Smooth muscle cell (in vitro differentiated cells): ENCODE measurements around the gene CLEC2D. TPM values are rescaled to one million over a fixed set of nuclear protein-coding genes. Genes with fewer than 3 reads are reported as not detected.

Experiments
- DNase-seq: peaks from one replicate; lab custom pipeline; 2025; ENCODE audit not compliant: unreplicated experiment; lab: John Stamatoyannopoulos, UW
- H2AFZ ChIP-seq: fragments of 200-600 bp; sonication (generic); 2 replicates; pipeline ENCODE4 v1.6.0; 2016; ENCODE audit warnings: antibody characterized with exemption, low read depth, mild to moderate bottlenecking
- H3F3A ChIP-seq: fragments of 200-600 bp; sonication (generic); 2 replicates; pipeline ENCODE4 v1.6.0; 2017; ENCODE audit warnings: antibody characterized with exemption, low read depth
- H3K27ac ChIP-seq: fragments of 200-600 bp; sonication (generic); 2 replicates; pipeline ENCODE4 v1.5.1; 2016; ENCODE audit warnings: low read depth, mild to moderate bottlenecking
- H3K27me3 ChIP-seq: fragments of 200-600 bp; sonication (generic); 2 replicates; pipeline ENCODE4 v1.6.1; 2016; ENCODE audit warnings: low read depth, mild to moderate bottlenecking
- H3K36me3 ChIP-seq: fragments of 200-600 bp; sonication (generic); 2 replicates; pipeline ENCODE4 v1.5.1; 2016; ENCODE audit warnings: low read depth
- H3K4me1 ChIP-seq: fragments of 200-600 bp; sonication (generic); 2 replicates; pipeline ENCODE4 v1.5.1; 2016; ENCODE audit warnings: low read depth
- H3K4me2 ChIP-seq: fragments of 200-600 bp; sonication (generic); 2 replicates; pipeline ENCODE4 v1.6.0; 2016; ENCODE audit warnings: mild to moderate bottlenecking
- H3K4me3 ChIP-seq: fragments of 200-600 bp; sonication (generic); 2 replicates; pipeline ENCODE4 v1.5.1; 2016; ENCODE audit warnings: mild to moderate bottlenecking
- H3K79me2 ChIP-seq: fragments of 200-600 bp; sonication (generic); 2 replicates; pipeline ENCODE4 v1.6.0; 2016; ENCODE audit warnings: low read depth, mild to moderate bottlenecking
- H3K9ac ChIP-seq: fragments of 200-600 bp; sonication (generic); 2 replicates; pipeline ENCODE4 v1.6.0; 2016; ENCODE audit warnings: low read depth
- H3K9me3 ChIP-seq: fragments of 200-600 bp; sonication (generic); replicated peaks from 2 replicates; pipeline ENCODE4 v1.5.1; 2016; ENCODE audit warnings: low read depth
- H4K20me1 ChIP-seq: fragments of 200-600 bp; sonication (generic); 2 replicates; pipeline ENCODE4 v1.6.0; 2016; ENCODE audit warnings: low read depth
- CTCF ChIP-seq: fragments of 200-600 bp; sonication (generic); IDR thresholded peaks from 2 replicates; pipeline ENCODE4 v1.5.1; 2017; ENCODE audit warnings: borderline replicate concordance, mild to moderate bottlenecking, antibody characterized with exemption; ENCODE audit not compliant: insufficient read depth, poor library complexity, severe bottlenecking
- WGBS: methylation state at CpG from one replicate; pipeline ENCODE4 v1.1.7; 2016; ENCODE audit warnings: low lambda C conversion rate; 5-methylcytosine and 5-hydroxymethylcytosine counted together
- polyA plus RNA-seq: library from polyadenylated mRNA; unstranded; fragments of >200 nt; fragmentation: Nextera tagmentation; extraction: Ambion mirVana; gene quantifications from 2 replicates; pipeline ENCODE4 v1.2.1, GENCODE V29; 2016
- total RNA-seq: library from RNA; depleted of rRNA; stranded (reverse); fragments of >200 nt; gene quantifications from 2 replicates; pipeline ENCODE4 v1.2.3, GENCODE V29; 2014

Gene CLEC2D
- total and polyA plus RNA-seq, 2 experiments from 2014 or later, result 2.2 to 5.8 TPM

GRCh38 chr12:9636150-9636850 is 33.2 kb upstream of the CLEC2D start:
- H3K36me3 ChIP-seq, result no peaks in the 10 kb centered on the region
- DNase-seq, result no peak
- no peak overlapping the region for H3K27ac ChIP-seq
- H4K20me1 ChIP-seq, result no peaks in the 10 kb centered on the region
- no peak for TF ChIP-seq CTCF
- H3K4me1 ChIP-seq, result no peaks in the 10 kb centered on the region
- H3K4me2 ChIP-seq, result no peak overlapping the region
- no peaks in the 10 kb centered on the region for H3K79me2 ChIP-seq
- no peak overlapping the region for H3K4me3 ChIP-seq
- 88% methylated on average over 4 of the region's 4 CpGs for WGBS
- no peaks in the 10 kb centered on the region for H3F3A ChIP-seq
- no peak overlapping the region for H2AFZ ChIP-seq
- no peaks in the 10 kb centered on the region for H3K9me3 ChIP-seq
- H3K27me3 ChIP-seq, result no peaks in the 10 kb centered on the region
- H3K9ac ChIP-seq, result no peak overlapping the region

GRCh38 chr12:9636851-9637206 is 32.7 kb upstream of the CLEC2D start:
- no peaks in the 10 kb centered on the region for H4K20me1 ChIP-seq
- H3K9me3 ChIP-seq, result no peaks in the 10 kb centered on the region

GRCh38 chr12:9640024-9640423 is 29.5 kb upstream of the CLEC2D start:
- Histone ChIP-seq H3K79me2 (no peaks in the 10 kb centered on the region), H3K36me3 (no peaks in the 10 kb centered on the region), H2AFZ (no peak overlapping the region), H3F3A (no peaks in the 10 kb centered on the region), H3K4me2 (no peak overlapping the region), H3K4me3 (no peak overlapping the region), H3K27ac (no peak overlapping the region), H3K9ac (no peak overlapping the region), H3K4me1 (no peaks in the 10 kb centered on the region), H4K20me1 (no peaks in the 10 kb centered on the region), H3K9me3 (no peaks in the 10 kb centered on the region), H3K27me3 (no peaks in the 10 kb centered on the region)
- no peak for DNase-seq
- no peak for TF ChIP-seq CTCF
- WGBS, result 86% methylated on average over 2 of the region's 2 CpGs

More at GRCh38 chr12:9636851-9637206, 32.7 kb upstream of the CLEC2D start:
- Histone ChIP-seq H3K36me3 (no peaks in the 10 kb centered on the region), H3K9ac (no peak overlapping the region), H3F3A (no peaks in the 10 kb centered on the region), H3K27ac (no peak overlapping the region), H3K27me3 (no peaks in the 10 kb centered on the region), H3K4me2 (no peak overlapping the region), H3K79me2 (no peaks in the 10 kb centered on the region), H3K4me3 (no peak overlapping the region), H3K4me1 (no peaks in the 10 kb centered on the region), H2AFZ (no peak overlapping the region)
- no peak for DNase-seq
- WGBS, result 85% methylated on average over 5 of the region's 5 CpGs
- TF ChIP-seq CTCF, result no peak
